ENCODE data around the gene CSF2RB. TPM values are rescaled to one million over a fixed set of nuclear protein-coding genes. Genes with fewer than 3 reads are reported as not detected.
A peak's percentile ranks its signal among the peaks of the same experiment; 100 is the strongest.

Gene CSF2RB
- polyA plus RNA-seq, 1 donor (not counting 4 experiments of a cell fraction or from before 2014, with no cell fraction given): 0.08 TPM

GRCh38 chr22:36979016-36979910 lies 65.8 kb downstream of the CSF2RB start:
- Histone ChIP-seq H3K4me3 (ENCODE audit: control insufficient read depth in 2 of 3, extremely low read depth in 1 of 3, insufficient read depth in 2 of 3, low read depth in 1 of 3, low read length in 3 of 3) (no peak overlapping the region), H4K20me1 (ENCODE audit: control insufficient read depth, extremely low read depth, insufficient read depth, low read length) (no peaks in the 10 kb centered on the region), H3K4me1 (ENCODE audit: control insufficient read depth, extremely low read depth, insufficient read depth, low read length) (peaks cover 4% of the 10 kb centered on the region), H3K79me2 (ENCODE audit: control insufficient read depth, insufficient read depth, low read length) (no peaks in the 10 kb centered on the region), H3K27ac (ENCODE audit: control insufficient read depth, insufficient read depth, low read length) (no peak overlapping the region), H3K9ac (ENCODE audit: control insufficient read depth, extremely low read depth, insufficient read depth, low read length) (no peak overlapping the region), H3K4me2 (ENCODE audit: control insufficient read depth, extremely low read depth, insufficient read depth, low read depth, low read length) (no peak overlapping the region), H3K9me1 (ENCODE audit: control insufficient read depth, extremely low read depth, insufficient read depth, low read length) (no peaks in the 10 kb centered on the region), H3K9me3 (ENCODE audit: control insufficient read depth, low read depth, low read length) (no peaks in the 10 kb centered on the region), H2AFZ (ENCODE audit: control insufficient read depth, low read length) (no peak overlapping the region), H3K36me3 (ENCODE audit: control insufficient read depth in 2 of 2, extremely low read depth in 1 of 2, insufficient read depth in 2 of 2, low read length in 2 of 2) (no peaks in the 10 kb centered on the region), H3K27me3 (ENCODE audit: control insufficient read depth, extremely low read depth, insufficient read depth, low read length) (peaks cover 3% of the 10 kb centered on the region)
- TF ChIP-seq EZH2 (IDR thresholded peaks at IDR 0.05; ENCODE audit: low read length) (no peak), CTCF (optimal IDR thresholded peaks at IDR 0.05 in 1 of 3, IDR thresholded peaks at IDR 0.05 in 1 of 3, conservative IDR thresholded peaks at IDR 0.05 in 1 of 3; ENCODE audit: extremely low read depth in 1 of 3, insufficient read depth in 2 of 3, low read length in 3 of 3) (no peak)
- no peak for DNase-seq (ENCODE audit: low read depth, low spot score)
- FAIRE-seq: no peak
- dilution Hi-C loops (cut with MboI; ENCODE audit: extremely low pct_ligation_motif_present, low sequenced_read_pairs): no loop called here

DNA sequence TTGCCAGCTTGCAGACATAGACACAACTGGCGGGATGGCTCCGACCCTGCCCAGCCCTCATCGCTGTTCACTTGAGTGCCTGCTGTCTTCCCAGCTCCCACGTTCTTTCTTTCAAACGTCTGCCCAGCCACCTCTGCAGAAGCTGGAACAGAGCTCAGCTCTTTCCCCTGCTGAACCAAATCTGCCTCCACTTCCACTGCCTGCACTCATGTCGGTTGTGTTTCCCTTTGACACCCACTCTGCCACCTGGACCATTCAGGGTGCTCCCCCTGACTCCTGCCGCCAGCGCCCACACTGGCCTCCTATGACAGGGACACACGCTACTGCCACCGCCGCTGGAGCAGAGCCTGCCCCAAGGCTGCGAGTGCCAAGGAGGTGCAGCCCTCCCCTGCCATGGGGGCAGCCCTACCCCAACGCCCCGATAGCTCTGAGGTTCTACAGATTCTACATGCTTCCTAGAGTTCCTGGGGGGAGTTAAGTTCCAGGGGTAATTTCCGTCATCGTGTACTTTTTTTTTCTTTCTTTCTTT lies 67.9 kb downstream of the CSF2RB start:
- DNase-seq (ENCODE audit: low read depth, low spot score): no peak
- H3K4me2 ChIP-seq (ENCODE audit: control insufficient read depth, extremely low read depth, insufficient read depth, low read depth, low read length): peak overlapping the region; percentile 39
- H3K79me2 ChIP-seq (ENCODE audit: control insufficient read depth, insufficient read depth, low read length): no peaks in the 10 kb centered on the region
- H3K27ac ChIP-seq (ENCODE audit: control insufficient read depth, insufficient read depth, low read length): no peak overlapping the region
- H3K36me3 ChIP-seq (ENCODE audit: control insufficient read depth in 2 of 2, extremely low read depth in 1 of 2, insufficient read depth in 2 of 2, low read length in 2 of 2): no peaks in the 10 kb centered on the region
- H3K4me1 ChIP-seq (ENCODE audit: control insufficient read depth, extremely low read depth, insufficient read depth, low read length): peaks cover 4% of the 10 kb centered on the region
- no peak overlapping the region for H3K4me3 ChIP-seq (ENCODE audit: control insufficient read depth in 2 of 3, extremely low read depth in 1 of 3, insufficient read depth in 2 of 3, low read depth in 1 of 3, low read length in 3 of 3)
- peaks cover 3% of the 10 kb centered on the region for H3K9me3 ChIP-seq (ENCODE audit: control insufficient read depth, low read depth, low read length)
- H4K20me1 ChIP-seq (ENCODE audit: control insufficient read depth, extremely low read depth, insufficient read depth, low read length): no peaks in the 10 kb centered on the region
- TF ChIP-seq CTCF (optimal IDR thresholded peaks at IDR 0.05 in 1 of 3, IDR thresholded peaks at IDR 0.05 in 1 of 3, conservative IDR thresholded peaks at IDR 0.05 in 1 of 3; ENCODE audit: extremely low read depth in 1 of 3, insufficient read depth in 2 of 3, low read length in 3 of 3) (no peak), EZH2 (IDR thresholded peaks at IDR 0.05; ENCODE audit: low read length) (no peak)
- FAIRE-seq: no peak
- peak overlapping the region; percentile 27 for H2AFZ ChIP-seq (ENCODE audit: control insufficient read depth, low read length)
- dilution Hi-C loops (cut with MboI; ENCODE audit: extremely low pct_ligation_motif_present, low sequenced_read_pairs): no loop called here
- H3K9ac ChIP-seq (ENCODE audit: control insufficient read depth, extremely low read depth, insufficient read depth, low read length): no peak overlapping the region
- H3K27me3 ChIP-seq (ENCODE audit: control insufficient read depth, extremely low read depth, insufficient read depth, low read length): peaks cover 3% of the 10 kb centered on the region
- H3K9me1 ChIP-seq (ENCODE audit: control insufficient read depth, extremely low read depth, insufficient read depth, low read length): no peaks in the 10 kb centered on the region
